Type B pancreatic cell (in vitro differentiated cells): Measurements from ENCODE around the gene NDUFA13. TPM values are rescaled to one million over a fixed set of nuclear protein-coding genes. Genes with fewer than 3 reads are reported as not detected.

ENCODE experiments used
- DNase-seq: peaks from one replicate; pipeline ENCODE4 v3.0.0; 2021; ENCODE audit warnings: mixed read lengths; ENCODE audit not compliant: unreplicated experiment; ENCODE audit errors: extremely low spot score
- H3K27ac Mint-ChIP-seq: 2 replicates; pipeline ENCODE4 v1.8.0; 2021; ENCODE audit warnings: mild to moderate bottlenecking, mixed read lengths
- H3K27me3 Mint-ChIP-seq: 2 replicates; pipeline ENCODE4 v1.8.0; 2021; ENCODE audit warnings: mixed read lengths
- H3K36me3 Mint-ChIP-seq: 2 replicates; pipeline ENCODE4 v1.8.0; 2021; ENCODE audit warnings: mixed read lengths
- H3K4me1 Mint-ChIP-seq: one replicate; pipeline ENCODE4 v1.8.0; 2021; ENCODE audit warnings: mixed read lengths; ENCODE audit not compliant: unreplicated experiment
- H3K4me3 Mint-ChIP-seq: 2 replicates; pipeline ENCODE4 v1.8.0; 2021; ENCODE audit warnings: mild to moderate bottlenecking, mixed read lengths
- H3K9me3 Mint-ChIP-seq: 2 replicates; pipeline ENCODE4 v1.8.0; 2021; ENCODE audit warnings: mixed read lengths
- total RNA-seq: library from RNA; stranded (reverse); gene quantifications from 2 replicates; pipeline ENCODE4 v1.2.1, GENCODE V29; 2021; ENCODE audit warnings: low replicate concordance
- TF ChIP-seq, protein P1 (sequence below): fragments of 200-600 bp; sonication (generic); conservative IDR thresholded peaks from 2 replicates; pipeline ENCODE4 v1.5.0; 2021; ENCODE audit warnings: antibody characterized with exemption, mild to moderate bottlenecking

Gene NDUFA13
- total RNA-seq, 1 donor from 2014 or later: 396 TPM

- no peak for DNase-seq
- Mint-ChIP-seq H3K27me3 (no peaks in the 10 kb centered on the region), H3K36me3 (peaks cover 4% of the 10 kb centered on the region), H3K27ac (no peak overlapping the region), H3K9me3 (no peaks in the 10 kb centered on the region), H3K4me1 (no peaks in the 10 kb centered on the region), H3K4me3 (no peak overlapping the region)
- TF ChIP-seq, protein P1, sequence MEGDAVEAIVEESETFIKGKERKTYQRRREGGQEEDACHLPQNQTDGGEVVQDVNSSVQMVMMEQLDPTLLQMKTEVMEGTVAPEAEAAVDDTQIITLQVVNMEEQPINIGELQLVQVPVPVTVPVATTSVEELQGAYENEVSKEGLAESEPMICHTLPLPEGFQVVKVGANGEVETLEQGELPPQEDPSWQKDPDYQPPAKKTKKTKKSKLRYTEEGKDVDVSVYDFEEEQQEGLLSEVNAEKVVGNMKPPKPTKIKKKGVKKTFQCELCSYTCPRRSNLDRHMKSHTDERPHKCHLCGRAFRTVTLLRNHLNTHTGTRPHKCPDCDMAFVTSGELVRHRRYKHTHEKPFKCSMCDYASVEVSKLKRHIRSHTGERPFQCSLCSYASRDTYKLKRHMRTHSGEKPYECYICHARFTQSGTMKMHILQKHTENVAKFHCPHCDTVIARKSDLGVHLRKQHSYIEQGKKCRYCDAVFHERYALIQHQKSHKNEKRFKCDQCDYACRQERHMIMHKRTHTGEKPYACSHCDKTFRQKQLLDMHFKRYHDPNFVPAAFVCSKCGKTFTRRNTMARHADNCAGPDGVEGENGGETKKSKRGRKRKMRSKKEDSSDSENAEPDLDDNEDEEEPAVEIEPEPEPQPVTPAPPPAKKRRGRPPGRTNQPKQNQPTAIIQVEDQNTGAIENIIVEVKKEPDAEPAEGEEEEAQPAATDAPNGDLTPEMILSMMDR: no peak
Measured at GRCh38 chr19:19575411-19575810, 59.4 kb downstream of the NDUFA13 start.

Other genes with a start within 250 kb of the NDUFA13 start
- gene TM6SF2, start 242.9 kb upstream of the NDUFA13 start, total RNA-seq: 5.4 and 6.4 TPM in 2 replicates
- gene SUGP1, start 195.7 kb upstream of the NDUFA13 start, total RNA-seq: 60.8 and 86.8 TPM in 2 replicates
- 68.6 and 83.3 TPM in 2 replicates for gene MAU2, start 195.4 kb upstream of the NDUFA13 start, total RNA-seq
- 102 and 113 TPM in 2 replicates for gene GATAD2A, start 110.5 kb upstream of the NDUFA13 start, total RNA-seq
- gene TSSK6, start 677 bp upstream of the NDUFA13 start, total RNA-seq: 1.5 and 2.3 TPM in 2 replicates
- gene YJEFN3, start 12.7 kb downstream of the NDUFA13 start, total RNA-seq: 12.2 and 23.2 TPM in 2 replicates
- 0.74 and 3.2 TPM in 2 replicates for gene CILP2, start 22.0 kb downstream of the NDUFA13 start, total RNA-seq
- gene PBX4, start 102.5 kb downstream of the NDUFA13 start, total RNA-seq: 2.1 and 10.9 TPM in 2 replicates
- gene LPAR2, start 112.0 kb downstream of the NDUFA13 start, total RNA-seq: 25.7 and 56.5 TPM in 2 replicates
- 15.3 and 15.9 TPM in 2 replicates for gene GMIP, start 127.4 kb downstream of the NDUFA13 start, total RNA-seq
- gene ATP13A1, start 147.5 kb downstream of the NDUFA13 start, total RNA-seq: 80.8 and 85.7 TPM in 2 replicates
- gene ZNF101, start 152.6 kb downstream of the NDUFA13 start, total RNA-seq: 10.6 and 11.2 TPM in 2 replicates
- gene ZNF14, start 216.9 kb downstream of the NDUFA13 start, total RNA-seq: 8.0 and 8.5 TPM in 2 replicates